A673 (cell line): Measurements from ENCODE around the gene PTPRR. TPM values are rescaled to one million over a fixed set of nuclear protein-coding genes. Genes with fewer than 3 reads are reported as not detected.

ENCODE experiments used
- BruUV-seq: library from RNA; stranded (reverse); fragments of 400-500 nt; replicated peaks from 2 replicates; lab custom pipeline; 2021; lab: Mats Ljungman, UMichigan
- CTCF ChIA-PET: fragments of 300-600 bp; sonication (Branson Sonifier 250); formaldehyde crosslinking; loops from one replicate; lab custom pipeline; 2022; ENCODE audit warnings: antibody characterized with exemption; lab: Charles Lee
- POLR2A ChIA-PET: fragments of 300-600 bp; sonication (Branson Sonifier 250); formaldehyde crosslinking; loops from one replicate; lab custom pipeline; 2022; ENCODE audit warnings: antibody characterized with exemption; ENCODE audit not compliant: low non-redundant PET; lab: Charles Lee
- DNase-seq: peaks from one replicate; pipeline ENCODE4 v3.0.0-alpha.2; 2015; ENCODE audit warnings: low spot score
- H3K27ac ChIP-seq: fragments of 200-600 bp; sonication (generic); 2 replicates; pipeline ENCODE4 v1.5.1; 2016; ENCODE audit warnings: mixed run types, low read depth, mild to moderate bottlenecking, mixed read lengths, antibody characterized with exemption, low read length; ENCODE audit not compliant: poor library complexity, severe bottlenecking
- H3K27me3 ChIP-seq: fragments of 200-600 bp; sonication (generic); replicated peaks from 2 replicates; pipeline ENCODE4 v1.6.1; 2017; ENCODE audit warnings: mixed run types, low read depth, mild to moderate bottlenecking, mixed read lengths, antibody characterized with exemption, low read length; ENCODE audit not compliant: insufficient read depth, poor library complexity
- H3K36me3 ChIP-seq: fragments of 200-600 bp; sonication (generic); 2 replicates; pipeline ENCODE4 v1.6.1; 2016; ENCODE audit warnings: mixed run types, mild to moderate bottlenecking, mixed read lengths, antibody characterized with exemption, low read length; ENCODE audit not compliant: insufficient read depth, poor library complexity, severe bottlenecking
- H3K4me1 ChIP-seq: fragments of 200-600 bp; sonication (generic); 2 replicates; pipeline ENCODE4 v1.6.1; 2017; ENCODE audit warnings: mixed run types, mild to moderate bottlenecking, mixed read lengths, antibody characterized with exemption, low read length; ENCODE audit not compliant: insufficient read depth, poor library complexity, severe bottlenecking
- H3K4me3 ChIP-seq: fragments of 200-600 bp; sonication (generic); 2 replicates; pipeline ENCODE4 v1.5.1; 2016; ENCODE audit warnings: low read depth, mixed run types, mild to moderate bottlenecking, mixed read lengths, low read length; ENCODE audit not compliant: poor library complexity, severe bottlenecking
- H3K9me3 ChIP-seq: fragments of 200-600 bp; sonication (generic); 2 replicates; pipeline ENCODE4 v1.6.1; 2016; ENCODE audit warnings: mixed run types, low read depth, mild to moderate bottlenecking, mixed read lengths, antibody characterized with exemption, low read length; ENCODE audit not compliant: poor library complexity, severe bottlenecking
- EZH2 ChIP-seq: fragments of 200-600 bp; sonication (generic); IDR thresholded peaks from 2 replicates; pipeline ENCODE4 v1.6.1; 2017; ENCODE audit warnings: borderline replicate concordance, low read depth, mild to moderate bottlenecking, mixed read lengths, antibody characterized with exemption, low read length; ENCODE audit not compliant: poor library complexity, severe bottlenecking
- intact Hi-C: fragments of 100-400 bp; cut with micrococcal nuclease; formaldehyde crosslinking; loops from one replicate; pipeline ENCODE4 v1.10.0; 2022; ENCODE audit not compliant: unreplicated experiment
- total RNA-seq: library from RNA; stranded (reverse); gene quantifications from 2 replicates; pipeline ENCODE4 v1.2.3, GENCODE V29; 2021
- TF ChIP-seq, protein P1 (sequence below): fragments of 300-800, 200-600 bp; sonication (generic); conservative IDR thresholded peaks from 2 replicates; pipeline ENCODE4 v1.5.1; 2017; ENCODE audit warnings: low read depth, mild to moderate bottlenecking, antibody characterized with exemption, low read length, moderate library complexity, mixed read lengths

PTPRR gene
- total RNA-seq, 1 experiment from 2014 or later: not detected

- ChIA-PET CTCF (no interaction called here), POLR2A (no interaction called here)
- TF ChIP-seq, protein P1, sequence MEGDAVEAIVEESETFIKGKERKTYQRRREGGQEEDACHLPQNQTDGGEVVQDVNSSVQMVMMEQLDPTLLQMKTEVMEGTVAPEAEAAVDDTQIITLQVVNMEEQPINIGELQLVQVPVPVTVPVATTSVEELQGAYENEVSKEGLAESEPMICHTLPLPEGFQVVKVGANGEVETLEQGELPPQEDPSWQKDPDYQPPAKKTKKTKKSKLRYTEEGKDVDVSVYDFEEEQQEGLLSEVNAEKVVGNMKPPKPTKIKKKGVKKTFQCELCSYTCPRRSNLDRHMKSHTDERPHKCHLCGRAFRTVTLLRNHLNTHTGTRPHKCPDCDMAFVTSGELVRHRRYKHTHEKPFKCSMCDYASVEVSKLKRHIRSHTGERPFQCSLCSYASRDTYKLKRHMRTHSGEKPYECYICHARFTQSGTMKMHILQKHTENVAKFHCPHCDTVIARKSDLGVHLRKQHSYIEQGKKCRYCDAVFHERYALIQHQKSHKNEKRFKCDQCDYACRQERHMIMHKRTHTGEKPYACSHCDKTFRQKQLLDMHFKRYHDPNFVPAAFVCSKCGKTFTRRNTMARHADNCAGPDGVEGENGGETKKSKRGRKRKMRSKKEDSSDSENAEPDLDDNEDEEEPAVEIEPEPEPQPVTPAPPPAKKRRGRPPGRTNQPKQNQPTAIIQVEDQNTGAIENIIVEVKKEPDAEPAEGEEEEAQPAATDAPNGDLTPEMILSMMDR: no peak
- no peak for TF ChIP-seq EZH2
- no peak overlapping the region for H3K4me3 ChIP-seq
- H3K27ac ChIP-seq: no peak overlapping the region
- DNase-seq: no peak
- H3K9me3 ChIP-seq: no peaks in the 10 kb centered on the region
- intact Hi-C loops: no loop called here
- H3K36me3 ChIP-seq: no peaks in the 10 kb centered on the region
- H3K27me3 ChIP-seq: no peaks in the 10 kb centered on the region
- no TSS peak for BruUV-seq
- no peaks in the 10 kb centered on the region for H3K4me1 ChIP-seq
Observed at GRCh38 chr12:70796989-70797388, 123.5 kb downstream of the PTPRR start.

DNA sequence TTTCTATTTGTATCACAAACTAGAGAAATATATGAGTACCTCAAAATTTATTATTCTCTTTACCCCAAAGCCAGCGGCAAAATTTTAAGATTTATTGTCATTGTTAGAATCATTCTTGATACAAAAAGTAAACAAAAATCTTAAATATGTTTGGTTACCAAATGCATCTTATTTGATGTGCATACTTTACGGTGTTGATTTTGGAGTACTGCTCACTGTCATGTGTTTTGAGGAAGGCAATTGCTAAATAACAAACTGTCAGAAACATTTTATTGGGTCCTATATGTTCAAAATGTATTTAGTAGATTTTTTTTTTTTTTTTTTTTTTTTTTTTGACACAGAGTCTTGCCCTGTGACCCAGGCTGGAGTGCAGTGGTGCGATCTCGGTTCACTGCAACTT, 124.9 kb downstream of the PTPRR start:
- DNase-seq: no peak
- no peaks in the 10 kb centered on the region for H3K4me1 ChIP-seq
- H3K27me3 ChIP-seq: no peaks in the 10 kb centered on the region
- no peaks in the 10 kb centered on the region for H3K9me3 ChIP-seq
- H3K36me3 ChIP-seq: no peaks in the 10 kb centered on the region
- no peak overlapping the region for H3K4me3 ChIP-seq
- POLR2A ChIA-PET: no interaction called here
- intact Hi-C loops: no loop called here
- no peak overlapping the region for H3K27ac ChIP-seq
- TF ChIP-seq, protein P1: no peak
- no peak for TF ChIP-seq EZH2
- no TSS peak for BruUV-seq
- CTCF ChIA-PET: no interaction called here

- H3K9me3 ChIP-seq: no peaks in the 10 kb centered on the region
- H3K4me3 ChIP-seq: no peak overlapping the region
- no peak for TF ChIP-seq EZH2
- TF ChIP-seq, protein P1: no peak
- H3K36me3 ChIP-seq: no peaks in the 10 kb centered on the region
- CTCF ChIA-PET: no interaction called here
- intact Hi-C loops: no loop called here
- no peaks in the 10 kb centered on the region for H3K27me3 ChIP-seq
- H3K4me1 ChIP-seq: no peaks in the 10 kb centered on the region
- POLR2A ChIA-PET: no interaction called here
- DNase-seq: no peak
- no TSS peak for BruUV-seq
- H3K27ac ChIP-seq: no peak overlapping the region
Observed at GRCh38 chr12:70794131-70794530, 126.4 kb downstream of the PTPRR start.
